CD4-positive, alpha-beta T cell (primary cell): ENCODE data around the gene TBC1D22A. TPM values are rescaled to one million over a fixed set of nuclear protein-coding genes. Genes with fewer than 3 reads are reported as not detected.

ENCODE experiments used
- ATAC-seq: fragments of 200-7000 bp; cut with Tn5 transposase; one replicate; pipeline ENCODE4 v1.10.0; 2022; ENCODE audit warnings: mild to moderate bottlenecking; ENCODE audit not compliant: poor library complexity
- CTCF ChIA-PET: fragments of 350-600 bp; sonication (Branson Sonifier 250); formaldehyde crosslinking; loops from one replicate; lab custom pipeline; 2021; ENCODE audit warnings: antibody characterized with exemption, inconsistent platforms; lab: Charles Lee
- POLR2A ChIA-PET: fragments of 350-600 bp; sonication (Branson Sonifier 250); formaldehyde crosslinking; loops from one replicate; lab custom pipeline; 2021; ENCODE audit warnings: antibody characterized with exemption, inconsistent platforms; lab: Charles Lee
- DNase-seq, 14 experiments: peaks; one replicate each; pipeline ENCODE4 v3.0.0-alpha.2; 2013 to 2020; ENCODE audit warnings: mixed read lengths in 2 of 14
- H3K27ac ChIP-seq, 2 donors: one replicate each; pipeline versions ENCODE4 v1.5.1 to v1.7.0; 2013; ENCODE audit warnings: low read length in 2 of 2, low read depth in 1 of 2, mild to moderate bottlenecking in 1 of 2
- H3K27me3 ChIP-seq, 2 experiments: 1 replicate in 1 of 2; 2 replicates in 1 of 2; pipeline versions ENCODE4 v1.6.1 to v1.7.0; 2013; ENCODE audit warnings: low read length in 2 of 2, control low read depth in 1 of 2, mild to moderate bottlenecking in 1 of 2, moderate library complexity in 1 of 2; ENCODE audit not compliant: insufficient read depth in 2 of 2, control insufficient read depth in 1 of 2
- H3K36me3 ChIP-seq: one replicate; pipeline ENCODE4 v1.6.1; 2013; ENCODE audit warnings: low read length, control low read depth; ENCODE audit not compliant: insufficient read depth
- H3K4me1 ChIP-seq: one replicate; pipeline ENCODE4 v1.6.1; 2013; ENCODE audit warnings: low read length, control low read depth; ENCODE audit not compliant: insufficient read depth
- H3K4me3 ChIP-seq: one replicate; pipeline ENCODE4 v1.5.1; 2013; ENCODE audit warnings: mild to moderate bottlenecking, low read length, moderate library complexity
- H3K9me3 ChIP-seq, 2 experiments: 1 replicate in 1 of 2; 2 replicates in 1 of 2; pipeline versions ENCODE4 v1.6.1 to v1.7.0; 2013; ENCODE audit warnings: low read length in 2 of 2, mild to moderate bottlenecking in 2 of 2, control low read depth in 1 of 2, moderate library complexity in 1 of 2; ENCODE audit not compliant: control insufficient read depth in 1 of 2, insufficient read depth in 1 of 2
- H3K27ac Mint-ChIP-seq: one replicate; pipeline ENCODE4 v1.8.0; 2020; ENCODE audit warnings: mixed read lengths
- H3K27me3 Mint-ChIP-seq: one replicate; pipeline ENCODE4 v1.8.0; 2021; ENCODE audit warnings: mixed read lengths
- H3K36me3 Mint-ChIP-seq: one replicate; pipeline ENCODE4 v1.8.0; 2021; ENCODE audit warnings: low read depth, mixed read lengths
- H3K4me1 Mint-ChIP-seq: one replicate; pipeline ENCODE4 v1.8.0; 2021; ENCODE audit warnings: low read depth, mixed read lengths
- H3K4me3 Mint-ChIP-seq: one replicate; pipeline ENCODE4 v1.8.0; 2020; ENCODE audit warnings: mild to moderate bottlenecking, mixed read lengths
- H3K9me3 Mint-ChIP-seq: one replicate; pipeline ENCODE4 v1.8.0; 2020; ENCODE audit warnings: mixed read lengths
- intact Hi-C, 2 experiments: fragments of 100-400 bp; cut with DNase I in 1 of 2; cut with micrococcal nuclease in 1 of 2; formaldehyde crosslinking; loops; one replicate each; pipeline versions ENCODE4 v1.15.1 to v1.9.0; 2023 to 2025; cut with DNase I, micrococcal nuclease
- total RNA-seq, 174 experiments: library from RNA in 2 of 174; stranded (reverse) in 2 of 174; gene quantifications; one replicate each; pipeline ENCODE4 v1.2.3 and lab custom pipeline; 2021 to 2026
- TF ChIP-seq, protein P1 (sequence below): fragments of 200-600 bp; IDR thresholded peaks from one replicate; pipeline ENCODE4 v1.8.0; 2022; ENCODE audit warnings: antibody characterized with exemption, mild to moderate bottlenecking

Gene TBC1D22A
- total RNA-seq, 2 experiments from 2014 or later: 27.1 to 31.7 TPM

DNA sequence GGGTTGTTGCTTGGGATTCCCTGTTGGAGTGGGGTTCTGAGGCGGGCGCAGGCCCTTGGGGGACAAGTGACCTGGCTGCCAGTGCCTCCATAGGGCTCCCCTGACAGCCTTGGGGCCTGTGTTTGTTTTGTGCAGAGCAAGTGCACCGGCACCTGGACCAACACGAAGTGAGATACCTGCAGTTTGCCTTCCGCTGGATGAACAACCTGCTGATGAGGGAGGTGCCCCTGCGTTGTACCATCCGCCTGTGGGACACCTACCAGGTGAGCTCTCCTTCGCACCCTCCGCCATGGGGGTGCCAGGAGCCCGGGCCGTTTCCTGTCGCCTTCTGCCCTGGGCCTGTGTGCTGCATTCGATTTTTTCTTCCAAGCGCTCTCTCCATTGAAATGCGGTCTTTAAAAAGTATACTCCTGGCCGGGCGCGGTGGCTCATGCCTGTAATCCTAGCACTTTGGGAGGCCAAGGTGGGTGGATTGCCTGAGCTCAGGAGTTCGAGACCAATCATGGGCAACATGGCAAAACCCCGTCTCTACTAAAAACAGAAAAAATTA is 274.6 kb downstream of the TBC1D22A start:
- Mint-ChIP-seq H3K36me3 (peaks cover 12% of the 10 kb centered on the region), H3K4me1 (peaks cover 15% of the 10 kb centered on the region), H3K4me3 (no peak overlapping the region)

DNA sequence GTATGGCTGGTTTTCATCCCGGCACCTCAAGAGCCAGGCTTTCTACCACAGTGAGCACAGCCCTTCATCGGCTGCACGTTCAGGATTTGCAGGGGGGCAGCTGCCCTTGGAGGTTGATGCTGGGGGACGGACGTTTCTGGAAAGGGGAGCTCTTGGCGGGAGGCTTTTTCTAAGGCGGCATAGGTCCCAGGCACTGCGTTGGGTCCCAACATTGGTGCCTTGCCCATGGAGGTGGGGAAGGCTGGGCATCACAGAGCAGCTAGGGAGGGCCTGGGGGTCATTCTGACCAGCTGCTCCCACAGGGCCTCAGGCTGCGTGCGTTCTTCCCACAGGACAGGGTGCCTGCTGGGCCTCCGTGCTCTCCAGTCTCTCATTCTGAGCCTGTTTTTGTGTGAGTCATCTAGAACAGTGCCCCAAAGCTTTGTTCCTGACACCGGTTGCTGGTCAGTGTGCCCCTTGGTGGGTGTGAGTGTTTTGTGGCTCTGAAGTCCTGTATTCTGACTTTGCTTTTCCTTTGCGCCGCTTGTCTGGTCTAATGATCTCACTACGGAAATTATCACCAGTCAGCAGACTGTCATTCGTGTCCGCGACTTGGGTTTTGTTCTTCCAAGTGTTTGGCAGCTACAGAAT is 275.9 kb downstream of the TBC1D22A start:
- no peak overlapping the region for H3K4me3 ChIP-seq
- ChIA-PET POLR2A (no interaction called here), CTCF (no interaction called here)
- no peaks in the 10 kb centered on the region for H3K27me3 ChIP-seq
- H3K36me3 ChIP-seq: peaks cover 6% of the 10 kb centered on the region
- peaks cover 26% of the 10 kb centered on the region for H3K4me1 Mint-ChIP-seq
- H3K4me1 ChIP-seq: peaks cover 3% of the 10 kb centered on the region
- no peaks in the 10 kb centered on the region for H3K9me3 Mint-ChIP-seq
- peaks cover 12% of the 10 kb centered on the region for H3K36me3 Mint-ChIP-seq
- no peak overlapping the region for H3K4me3 Mint-ChIP-seq
- no peak overlapping the region for H3K27ac ChIP-seq
- no peak for ATAC-seq
- no peaks in the 10 kb centered on the region for H3K27me3 Mint-ChIP-seq
- no peak for DNase-seq
- H3K27ac Mint-ChIP-seq: no peak overlapping the region
- intact Hi-C loops: no loop called here
- no peaks in the 10 kb centered on the region for H3K9me3 ChIP-seq
- TF ChIP-seq, protein P1, sequence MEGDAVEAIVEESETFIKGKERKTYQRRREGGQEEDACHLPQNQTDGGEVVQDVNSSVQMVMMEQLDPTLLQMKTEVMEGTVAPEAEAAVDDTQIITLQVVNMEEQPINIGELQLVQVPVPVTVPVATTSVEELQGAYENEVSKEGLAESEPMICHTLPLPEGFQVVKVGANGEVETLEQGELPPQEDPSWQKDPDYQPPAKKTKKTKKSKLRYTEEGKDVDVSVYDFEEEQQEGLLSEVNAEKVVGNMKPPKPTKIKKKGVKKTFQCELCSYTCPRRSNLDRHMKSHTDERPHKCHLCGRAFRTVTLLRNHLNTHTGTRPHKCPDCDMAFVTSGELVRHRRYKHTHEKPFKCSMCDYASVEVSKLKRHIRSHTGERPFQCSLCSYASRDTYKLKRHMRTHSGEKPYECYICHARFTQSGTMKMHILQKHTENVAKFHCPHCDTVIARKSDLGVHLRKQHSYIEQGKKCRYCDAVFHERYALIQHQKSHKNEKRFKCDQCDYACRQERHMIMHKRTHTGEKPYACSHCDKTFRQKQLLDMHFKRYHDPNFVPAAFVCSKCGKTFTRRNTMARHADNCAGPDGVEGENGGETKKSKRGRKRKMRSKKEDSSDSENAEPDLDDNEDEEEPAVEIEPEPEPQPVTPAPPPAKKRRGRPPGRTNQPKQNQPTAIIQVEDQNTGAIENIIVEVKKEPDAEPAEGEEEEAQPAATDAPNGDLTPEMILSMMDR: no peak

More for the DNA sequence above, 274.6 kb downstream of the TBC1D22A start:
- Mint-ChIP-seq H3K9me3 (no peaks in the 10 kb centered on the region), H3K27ac (no peak overlapping the region), H3K27me3 (no peaks in the 10 kb centered on the region)
- intact Hi-C loops: no loop called here
- Histone ChIP-seq H3K9me3 (no peaks in the 10 kb centered on the region), H3K4me3 (no peak overlapping the region), H3K36me3 (peaks cover 6% of the 10 kb centered on the region), H3K27ac (no peak overlapping the region), H3K4me1 (no peaks in the 10 kb centered on the region), H3K27me3 (no peaks in the 10 kb centered on the region)
- POLR2A ChIA-PET: no interaction called here
- ATAC-seq (no peak), DNase-seq (no peak)
- TF ChIP-seq, protein P1: no peak
- CTCF ChIA-PET: no interaction called here

DNA sequence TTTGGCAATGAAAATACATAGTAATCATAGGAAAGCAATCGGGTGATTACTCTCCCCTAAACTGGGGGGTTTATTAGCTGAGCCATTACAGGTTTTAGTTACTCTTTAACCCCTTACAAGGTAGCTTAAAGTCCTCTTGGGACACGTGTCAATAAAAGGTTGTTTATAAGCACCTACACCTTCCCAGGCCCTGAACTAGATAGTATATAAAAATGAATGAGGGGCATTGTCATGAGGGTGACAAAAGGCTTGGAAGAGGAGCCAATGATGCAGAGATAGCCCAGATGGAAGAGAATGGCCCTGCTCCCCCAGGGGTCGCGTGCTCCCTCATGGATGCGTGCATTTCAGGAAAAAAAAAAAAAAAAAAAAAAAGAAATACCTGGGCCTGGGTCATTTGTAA is 276.9 kb downstream of the TBC1D22A start:
- Histone ChIP-seq H3K4me3 (no peak overlapping the region), H3K27me3 (no peaks in the 10 kb centered on the region), H3K27ac (no peak overlapping the region), H3K36me3 (peaks cover 6% of the 10 kb centered on the region), H3K4me1 (peaks cover 3% of the 10 kb centered on the region), H3K9me3 (no peaks in the 10 kb centered on the region)
- DNase-seq: no peak
- TF ChIP-seq, protein P1: no peak
- no peak for ATAC-seq
- Mint-ChIP-seq H3K27ac (no peak overlapping the region), H3K27me3 (no peaks in the 10 kb centered on the region), H3K4me1 (peaks cover 34% of the 10 kb centered on the region), H3K4me3 (no peak overlapping the region), H3K36me3 (peaks cover 12% of the 10 kb centered on the region), H3K9me3 (no peaks in the 10 kb centered on the region)
- ChIA-PET CTCF (no interaction called here), POLR2A (no interaction called here)
- intact Hi-C loops: no loop called here
